Suprapubic skin (tissue), 4 donors: ENCODE data around the gene COL4A3. TPM values are rescaled to one million over a fixed set of nuclear protein-coding genes. Genes with fewer than 3 reads are reported as not detected.

Experiments
- DNase-seq, 2 donors: peaks; one replicate each; pipeline ENCODE4 v3.0.0-alpha.2; 2019; ENCODE audit warnings: low spot score in 2 of 2
- H3K27ac ChIP-seq: fragments of 200-600 bp; sonication (generic); one replicate; pipeline ENCODE4 v1.5.1; 2019
- H3K27me3 ChIP-seq: fragments of 200-600 bp; sonication (generic); one replicate; pipeline ENCODE4 v1.5.1; 2019
- H3K36me3 ChIP-seq: fragments of 200-600 bp; sonication (generic); one replicate; pipeline ENCODE4 v1.5.1; 2019
- H3K4me1 ChIP-seq: fragments of 200-600 bp; sonication (generic); one replicate; pipeline ENCODE4 v1.5.1; 2019
- H3K4me3 ChIP-seq: fragments of 200-600 bp; sonication (generic); one replicate; pipeline ENCODE4 v1.5.1; 2019; ENCODE audit warnings: mild to moderate bottlenecking
- H3K9me3 ChIP-seq: fragments of 200-600 bp; sonication (generic); one replicate; pipeline ENCODE4 v1.5.1; 2019
- EP300 ChIP-seq: sonication (generic); formaldehyde crosslinking; IDR thresholded peaks from one replicate; pipeline ENCODE4 v1.6.1; 2017; ENCODE audit warnings: antibody characterized with exemption
- POLR2A ChIP-seq, 2 donors: fragments of 450-650 bp; IDR thresholded peaks; one replicate each; pipeline ENCODE4 v1.6.1; 2017; ENCODE audit warnings: antibody characterized with exemption in 2 of 2, mild to moderate bottlenecking in 2 of 2, moderate library complexity in 2 of 2
- POLR2AphosphoS5 ChIP-seq, 3 donors: sonication (generic); formaldehyde crosslinking; IDR thresholded peaks; one replicate each; pipeline ENCODE4 v1.6.1; 2017; ENCODE audit warnings: antibody characterized with exemption in 3 of 3
- WGBS: methylation state at CpG from one replicate; pipeline ENCODE4 v1.1.5; 2018; 5-methylcytosine and 5-hydroxymethylcytosine counted together
- total RNA-seq, 4 donors: library from RNA; depleted of rRNA; stranded (reverse); fragments of >200 nt; gene quantifications; one replicate each; pipeline ENCODE4 v1.1.0, GENCODE V29; 2016
- TF ChIP-seq, protein P1 (sequence below), 2 donors: fragments of 200-600 bp in 1 of 2; fragments of 450-650 bp in 1 of 2; sonication (generic) in 1 of 2; IDR thresholded peaks; one replicate each; pipeline ENCODE4 v1.5.1; 2016 to 2019; ENCODE audit warnings: antibody characterized with exemption in 2 of 2, mild to moderate bottlenecking in 1 of 2, moderate library complexity in 1 of 2

Gene COL4A3
- total RNA-seq, 4 donors from 2014 or later, result 0.26 to 2.2 (median 0.80) TPM; not detected in 1

GRCh38 chr2:227337442-227337841 lies 173.0 kb downstream of the COL4A3 start:
- no peak overlapping the region for H3K4me3 ChIP-seq
- DNase-seq, result no peak
- H3K4me1 ChIP-seq, result no peaks in the 10 kb centered on the region
- no peaks in the 10 kb centered on the region for H3K9me3 ChIP-seq
- TF ChIP-seq, protein P1, sequence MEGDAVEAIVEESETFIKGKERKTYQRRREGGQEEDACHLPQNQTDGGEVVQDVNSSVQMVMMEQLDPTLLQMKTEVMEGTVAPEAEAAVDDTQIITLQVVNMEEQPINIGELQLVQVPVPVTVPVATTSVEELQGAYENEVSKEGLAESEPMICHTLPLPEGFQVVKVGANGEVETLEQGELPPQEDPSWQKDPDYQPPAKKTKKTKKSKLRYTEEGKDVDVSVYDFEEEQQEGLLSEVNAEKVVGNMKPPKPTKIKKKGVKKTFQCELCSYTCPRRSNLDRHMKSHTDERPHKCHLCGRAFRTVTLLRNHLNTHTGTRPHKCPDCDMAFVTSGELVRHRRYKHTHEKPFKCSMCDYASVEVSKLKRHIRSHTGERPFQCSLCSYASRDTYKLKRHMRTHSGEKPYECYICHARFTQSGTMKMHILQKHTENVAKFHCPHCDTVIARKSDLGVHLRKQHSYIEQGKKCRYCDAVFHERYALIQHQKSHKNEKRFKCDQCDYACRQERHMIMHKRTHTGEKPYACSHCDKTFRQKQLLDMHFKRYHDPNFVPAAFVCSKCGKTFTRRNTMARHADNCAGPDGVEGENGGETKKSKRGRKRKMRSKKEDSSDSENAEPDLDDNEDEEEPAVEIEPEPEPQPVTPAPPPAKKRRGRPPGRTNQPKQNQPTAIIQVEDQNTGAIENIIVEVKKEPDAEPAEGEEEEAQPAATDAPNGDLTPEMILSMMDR (IDR thresholded peaks at IDR 0.05), result no peak
- TF ChIP-seq EP300, result no peak
- no peak for TF ChIP-seq POLR2A (IDR thresholded peaks at IDR 0.05)
- TF ChIP-seq POLR2AphosphoS5 (IDR thresholded peaks at IDR 0.05), result no peak
- H3K36me3 ChIP-seq, result peaks cover 50% of the 10 kb centered on the region
- WGBS, result 94% methylated on average over 2 of the region's 2 CpGs
- H3K27ac ChIP-seq, result no peak overlapping the region
- no peaks in the 10 kb centered on the region for H3K27me3 ChIP-seq

- Histone ChIP-seq H3K4me3 (no peak overlapping the region), H3K27ac (no peak overlapping the region), H3K9me3 (no peaks in the 10 kb centered on the region), H3K36me3 (peaks cover 46% of the 10 kb centered on the region), H3K27me3 (no peaks in the 10 kb centered on the region), H3K4me1 (no peaks in the 10 kb centered on the region)
- 91% methylated on average over 2 of the region's 2 CpGs for WGBS
- DNase-seq, result no peak
- TF ChIP-seq POLR2A (IDR thresholded peaks at IDR 0.05) (no peak), POLR2AphosphoS5 (IDR thresholded peaks at IDR 0.05) (no peak)
- TF ChIP-seq, protein P1 (IDR thresholded peaks at IDR 0.05), result no peak
Measured at GRCh38 chr2:227339098-227339599, 174.7 kb downstream of the COL4A3 start.

DNA sequence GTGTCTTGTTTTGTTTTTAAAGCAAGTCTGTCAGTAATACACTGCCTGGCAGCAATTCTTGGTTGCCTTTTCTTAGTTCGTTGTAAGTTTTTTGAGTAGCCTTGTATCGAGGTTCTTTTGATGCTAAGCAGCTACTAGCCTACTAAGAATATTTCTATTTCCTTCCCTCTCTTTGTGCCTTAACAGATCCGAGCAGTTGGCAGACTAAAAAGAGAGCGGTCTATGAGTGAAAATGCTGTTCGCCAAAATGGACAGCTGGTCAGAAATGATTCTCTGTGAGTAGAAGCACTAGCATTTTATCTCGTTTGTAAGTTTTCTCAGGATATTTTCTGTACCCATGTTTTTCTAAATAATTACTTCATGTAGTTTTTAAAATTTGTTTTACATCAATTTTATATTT lies 175.7 kb downstream of the COL4A3 start:
- TF ChIP-seq, protein P1 (IDR thresholded peaks at IDR 0.05), result no peak
- TF ChIP-seq POLR2AphosphoS5 (IDR thresholded peaks at IDR 0.05), result no peak
- Histone ChIP-seq H3K27ac (no peak overlapping the region), H3K27me3 (no peaks in the 10 kb centered on the region), H3K36me3 (peaks cover 37% of the 10 kb centered on the region), H3K9me3 (no peaks in the 10 kb centered on the region), H3K4me3 (no peak overlapping the region), H3K4me1 (no peaks in the 10 kb centered on the region)
- DNase-seq, result no peak
- 76% methylated on average over 6 of the region's 6 CpGs for WGBS

DNA sequence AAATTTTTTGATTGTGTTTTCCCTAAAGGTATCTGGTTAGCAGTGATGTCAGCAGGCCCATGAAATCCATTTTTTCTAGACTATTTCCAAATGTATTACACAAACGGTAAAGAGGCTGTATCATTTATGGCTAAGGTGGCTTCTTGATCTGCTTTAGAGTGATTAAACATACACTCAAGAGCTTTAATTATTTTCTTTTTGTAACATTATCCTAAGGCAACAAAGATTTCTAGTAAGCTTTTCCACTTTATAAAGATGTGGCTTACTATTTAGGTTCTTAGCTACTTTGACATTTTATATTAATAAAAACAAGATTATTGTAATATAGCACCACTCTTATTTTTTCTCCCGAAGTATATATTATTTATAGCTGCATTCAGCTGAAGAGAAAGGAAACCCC lies 177.1 kb downstream of the COL4A3 start:
- no peak for DNase-seq
- 90% methylated on average over 2 of the region's 2 CpGs for WGBS
- TF ChIP-seq, protein P1 (IDR thresholded peaks at IDR 0.05), result no peak
- TF ChIP-seq POLR2A (IDR thresholded peaks at IDR 0.05), result no peak
- TF ChIP-seq EP300, result no peak
- TF ChIP-seq POLR2AphosphoS5 (IDR thresholded peaks at IDR 0.05), result no peak
- no peak overlapping the region for H3K4me3 ChIP-seq
- peaks cover 27% of the 10 kb centered on the region for H3K36me3 ChIP-seq
- H3K9me3 ChIP-seq, result no peaks in the 10 kb centered on the region
- no peak overlapping the region for H3K27ac ChIP-seq
- H3K27me3 ChIP-seq, result no peaks in the 10 kb centered on the region
- H3K4me1 ChIP-seq, result no peaks in the 10 kb centered on the region

DNA sequence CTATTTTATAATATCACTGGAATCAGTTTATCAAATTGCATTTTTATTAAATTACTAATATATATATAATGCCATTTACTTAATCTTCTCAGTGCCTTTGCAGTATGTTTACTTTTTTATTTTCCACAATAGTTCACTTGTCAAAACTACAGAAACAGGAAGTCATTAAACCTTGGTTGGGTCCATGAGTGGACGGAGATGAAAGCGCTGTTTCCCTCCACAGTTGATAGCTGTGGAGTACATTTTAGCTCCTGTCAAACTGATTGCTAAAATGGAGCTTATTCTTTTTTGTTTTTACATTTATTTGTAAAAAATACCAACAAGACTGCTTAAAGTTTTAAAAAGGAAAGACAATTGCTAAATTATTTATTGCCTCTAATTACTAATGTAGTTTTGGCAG lies 179.8 kb downstream of the COL4A3 start:
- no peaks in the 10 kb centered on the region for H3K9me3 ChIP-seq
- no peak overlapping the region for H3K4me3 ChIP-seq
- no peak for DNase-seq
- WGBS, result 94% methylated on average over 2 of the region's 2 CpGs
- no peak overlapping the region for H3K27ac ChIP-seq
- no peak for TF ChIP-seq POLR2A (IDR thresholded peaks at IDR 0.05)
- TF ChIP-seq EP300, result no peak
- TF ChIP-seq, protein P1 (IDR thresholded peaks at IDR 0.05), result no peak
- TF ChIP-seq POLR2AphosphoS5 (IDR thresholded peaks at IDR 0.05), result no peak
- no peaks in the 10 kb centered on the region for H3K4me1 ChIP-seq
- H3K36me3 ChIP-seq, result peaks cover 39% of the 10 kb centered on the region
- no peaks in the 10 kb centered on the region for H3K27me3 ChIP-seq
